A549 (cell line): Measurements from ENCODE around the gene BIK. TPM values are rescaled to one million over a fixed set of nuclear protein-coding genes. Genes with fewer than 3 reads are reported as not detected.

Source experiments
- ATAC-seq, 2 experiments: fragments of 200-7000 bp in 1 of 2; fragments of >200 bp in 1 of 2; cut with Nextera tagmentation in 1 of 2; cut with Tn5 transposase in 1 of 2; 3 replicates each; pipeline versions ENCODE4 v1.8.0 to v1.9.1; 2018 to 2020; ENCODE audit warnings: mild to moderate bottlenecking in 1 of 2, moderate library complexity in 1 of 2
- CTCF ChIA-PET: fragments of 300-600 bp; sonication (Branson Sonifier 250); formaldehyde crosslinking; extraction: SDS; loops from one replicate; lab custom pipeline; 2021; ENCODE audit warnings: antibody characterized with exemption, inconsistent platforms; lab: Yijun Ruan, JAX
- POLR2A ChIA-PET: fragments of 350-600 bp; formaldehyde crosslinking; extraction: SDS; loops from one replicate; lab custom pipeline; 2021; ENCODE audit warnings: antibody characterized with exemption, inconsistent platforms; lab: Yijun Ruan, JAX
- DNase-seq, 2 experiments: peaks; one replicate each; pipeline versions ENCODE4 v3.0.0 to v3.0.0-alpha.2; 2011 to 2016; ENCODE audit warnings: low read depth in 1 of 2, low spot score in 1 of 2
- FAIRE-seq: peaks from 2 replicates; lab custom pipeline; 2011; peaks lifted over from hg19 to GRCh38; lab: Jason Lieb, UNC
- H3K27ac ChIP-seq, 2 experiments: fragments of >200 bp; sonication (Bioruptor Twin); formaldehyde crosslinking; 3 replicates each; pipeline ENCODE4 v1.5.1; 2016 to 2017
- H3K4me1 ChIP-seq: fragments of >200 bp; sonication (Bioruptor Twin); formaldehyde crosslinking; 3 replicates; pipeline ENCODE4 v1.6.1; 2016
- H3K4me2 ChIP-seq: fragments of >200 bp; sonication (Bioruptor Twin); formaldehyde crosslinking; 3 replicates; pipeline ENCODE4 v1.6.1; 2016
- H3K4me3 ChIP-seq: fragments of >200 bp; sonication (Bioruptor Twin); formaldehyde crosslinking; 3 replicates; pipeline ENCODE4 v1.5.1; 2016
- H3K9me3 ChIP-seq: fragments of >200 bp; sonication (Bioruptor Twin); formaldehyde crosslinking; 3 replicates; pipeline ENCODE4 v1.6.1; 2016
- ATOH8 ChIP-seq: fragments of 250-450 bp; sonication (Bioruptor Pico); IDR thresholded peaks from 2 replicates; pipeline ENCODE4 v1.5.0; 2020; ENCODE audit warnings: low read depth, mild to moderate bottlenecking, moderate library complexity
- CBX8 ChIP-seq: fragments of 200-600 bp; sonication (generic); IDR thresholded peaks from 2 replicates; pipeline ENCODE4 v1.6.1; 2016
- CHD2 ChIP-seq: fragments of 150-350 bp; IDR thresholded peaks from 2 replicates; pipeline ENCODE4 v1.6.1; 2014; ENCODE audit warnings: low read length; ENCODE audit not compliant: partially characterized antibody
- CHD4 ChIP-seq: fragments of 200-600 bp; sonication (generic); IDR thresholded peaks from 2 replicates; pipeline ENCODE4 v1.6.1; 2016; ENCODE audit warnings: antibody characterized with exemption, mild to moderate bottlenecking, borderline replicate concordance
- CTCF ChIP-seq: fragments of >200 bp; sonication (Bioruptor Twin); formaldehyde crosslinking; IDR thresholded peaks from 3 replicates; pipeline ENCODE4 v1.5.1; 2016
- E2F6 ChIP-seq: IDR thresholded peaks from 2 replicates; pipeline ENCODE4 v1.6.1; 2012; ENCODE audit warnings: low read depth, borderline replicate concordance
- FOXS1 ChIP-seq: fragments of 250-450 bp; sonication (Bioruptor Pico); IDR thresholded peaks from 2 replicates; pipeline ENCODE4 v1.5.0; 2020; ENCODE audit warnings: mild to moderate bottlenecking, moderate library complexity
- GATA3 ChIP-seq: IDR thresholded peaks from 2 replicates; pipeline ENCODE4 v1.6.1; 2012; ENCODE audit warnings: borderline replicate concordance
- HOXB5 ChIP-seq: fragments of 250-450 bp; sonication (Bioruptor Pico); IDR thresholded peaks from 2 replicates; pipeline ENCODE4 v1.5.0; 2020; ENCODE audit warnings: mild to moderate bottlenecking, moderate library complexity
- JUNB ChIP-seq: fragments of >200 bp; sonication (Bioruptor Twin); formaldehyde crosslinking; IDR thresholded peaks from 2 replicates; pipeline ENCODE4 v1.6.1; 2016
- KDM5A ChIP-seq: fragments of 200-600 bp; sonication (generic); IDR thresholded peaks from 2 replicates; pipeline ENCODE4 v1.6.1; 2016; ENCODE audit warnings: antibody characterized with exemption, mild to moderate bottlenecking
- MAX ChIP-seq: IDR thresholded peaks from 2 replicates; pipeline ENCODE4 v1.6.1; 2012
- RNF2 ChIP-seq: fragments of 200-600 bp; sonication (generic); IDR thresholded peaks from 2 replicates; pipeline ENCODE4 v1.6.1; 2016; ENCODE audit warnings: low read depth, mild to moderate bottlenecking, antibody characterized with exemption, moderate library complexity, borderline replicate concordance
- TP53 ChIP-seq: fragments of 250-450 bp; sonication (Bioruptor Pico); IDR thresholded peaks from 2 replicates; pipeline ENCODE4 v1.5.0; 2021; ENCODE audit warnings: mild to moderate bottlenecking, moderate library complexity
- WGBS: methylation state at CpG from one replicate; pipeline ENCODE4 v1.1.6; 2017; ENCODE audit errors: missing lambda C conversion rate; 5-methylcytosine and 5-hydroxymethylcytosine counted together
- polyA plus RNA-seq, 4 experiments: library from polyadenylated mRNA; depleted of rRNA in 3 of 4; stranded (reverse); fragments of >200 nt; fragmentation: RNase III in 1 of 4; extraction: RNeasy Plus Mini Kit Qiagen cat#74134 plus additional on column Dnase treatment in 1 of 4; gene quantifications; 2 replicates in 3 of 4; 3 replicates in 1 of 4; pipeline ENCODE4 v1.2.3, GENCODE V29; 2011 to 2017

The BIK gene
- polyA plus RNA-seq, 2 of the 4 experiments (the other 2 are of a cell fraction): 0.54 to 0.88 TPM

- ChIA-PET CTCF (interaction anchor here (1.2 kb wide), 1 partner anchor 10 kb away, joined by 4 read pairs; the partner anchor contains the start of gene TTLL12), POLR2A (no interaction called here)
- no peaks in the 10 kb centered on the region for H3K9me3 ChIP-seq
- no peak overlapping the region for H3K4me3 ChIP-seq
- ATAC-seq: no peak
- H3K4me1 ChIP-seq: no peaks in the 10 kb centered on the region
- TF ChIP-seq CTCF (no peak), HOXB5 (CRISPR knock-in tag) (no peak), CHD2 (no peak), RNF2 (no peak), GATA3 (no peak), CHD4 (no peak), MAX (no peak), TP53 (CRISPR knock-in tag) (no peak), E2F6 (no peak), ATOH8 (CRISPR knock-in tag) (no peak), CBX8 (no peak), KDM5A (no peak), JUNB (no peak), FOXS1 (CRISPR knock-in tag) (no peak)
- no peak for DNase-seq
- WGBS: 93% methylated on average over 6 of the region's 7 CpGs
- no peak for FAIRE-seq
- no peak overlapping the region for H3K27ac ChIP-seq
- no peak overlapping the region for H3K4me2 ChIP-seq
Measured at GRCh38 chr22:43177479-43177878, 66.9 kb downstream of the BIK start.

Other genes starting within 250 kb of the BIK start
- 76.5 and 94.0 TPM in 2 replicates for gene PACSIN2, start 95.6 kb upstream of the BIK start, polyA plus RNA-seq (2011; rRNA removed)
- 60.2 to 63.4 TPM (median 60.3 TPM) in 3 replicates for gene PACSIN2, start 95.6 kb upstream of the BIK start, polyA plus RNA-seq (2017; fragmentation: RNase III; extraction: RNeasy Plus Mini Kit Qiagen cat#74134 plus additional on column Dnase treatment)
- 5.0 and 5.8 TPM in 2 replicates for gene TTLL1, start 21.4 kb upstream of the BIK start, polyA plus RNA-seq (2011; rRNA removed)
- 1.9 to 2.8 TPM (median 2.3 TPM) in 3 replicates for gene TTLL1, start 21.4 kb upstream of the BIK start, polyA plus RNA-seq (2017; fragmentation: RNase III; extraction: RNeasy Plus Mini Kit Qiagen cat#74134 plus additional on column Dnase treatment)
- gene MCAT, start 32.6 kb downstream of the BIK start, polyA plus RNA-seq (2011; rRNA removed): 11.8 and 13.4 TPM in 2 replicates
- gene MCAT, start 32.6 kb downstream of the BIK start, polyA plus RNA-seq (2017; fragmentation: RNase III; extraction: RNeasy Plus Mini Kit Qiagen cat#74134 plus additional on column Dnase treatment): 14.0 to 15.9 TPM (median 15.5 TPM) in 3 replicates
- gene TSPO, start 40.8 kb downstream of the BIK start, polyA plus RNA-seq (2011; rRNA removed): 42.4 and 43.2 TPM in 2 replicates
- gene TSPO, start 40.8 kb downstream of the BIK start, polyA plus RNA-seq (2017; fragmentation: RNase III; extraction: RNeasy Plus Mini Kit Qiagen cat#74134 plus additional on column Dnase treatment): 83.2 to 94.4 TPM (median 93.9 TPM) in 3 replicates
- 8.6 and 9.5 TPM in 2 replicates for gene TTLL12, start 76.4 kb downstream of the BIK start, polyA plus RNA-seq (2011; rRNA removed)
- gene TTLL12, start 76.4 kb downstream of the BIK start, polyA plus RNA-seq (2017; fragmentation: RNase III; extraction: RNeasy Plus Mini Kit Qiagen cat#74134 plus additional on column Dnase treatment): 17.8 to 19.8 TPM (median 18.7 TPM) in 3 replicates
- 0.08 and 0.12 TPM in 2 replicates for gene SCUBE1, start 232.6 kb downstream of the BIK start, polyA plus RNA-seq (2011; rRNA removed)
- 0.01 to 0.12 TPM (median 0.01 TPM) in 3 replicates for gene SCUBE1, start 232.6 kb downstream of the BIK start, polyA plus RNA-seq (2017; fragmentation: RNase III; extraction: RNeasy Plus Mini Kit Qiagen cat#74134 plus additional on column Dnase treatment)